Cardiac fibroblast (primary cell): ENCODE data around the gene INPP4A.

ENCODE experiments used
- DNase-seq, 2 donors: peaks; one replicate each; pipeline versions ENCODE4 v3.0.0 to v3.0.0-alpha.2; 2010; ENCODE audit warnings: low read depth in 2 of 2
- H3K4me3 ChIP-seq, 2 donors: replicated peaks in 1 of 2; 1 replicate in 1 of 2; 2 replicates in 1 of 2; pipeline ENCODE4 v1.5.1; 2011; ENCODE audit warnings: low read depth in 2 of 2, low read length in 2 of 2, mild to moderate bottlenecking in 2 of 2, moderate library complexity in 1 of 2
- TF ChIP-seq, protein P1 (sequence below): IDR thresholded peaks from one replicate; pipeline ENCODE4 v1.5.1; 2011; ENCODE audit warnings: low read depth, mild to moderate bottlenecking, low read length, inconsistent platforms

INPP4A gene

DNA sequence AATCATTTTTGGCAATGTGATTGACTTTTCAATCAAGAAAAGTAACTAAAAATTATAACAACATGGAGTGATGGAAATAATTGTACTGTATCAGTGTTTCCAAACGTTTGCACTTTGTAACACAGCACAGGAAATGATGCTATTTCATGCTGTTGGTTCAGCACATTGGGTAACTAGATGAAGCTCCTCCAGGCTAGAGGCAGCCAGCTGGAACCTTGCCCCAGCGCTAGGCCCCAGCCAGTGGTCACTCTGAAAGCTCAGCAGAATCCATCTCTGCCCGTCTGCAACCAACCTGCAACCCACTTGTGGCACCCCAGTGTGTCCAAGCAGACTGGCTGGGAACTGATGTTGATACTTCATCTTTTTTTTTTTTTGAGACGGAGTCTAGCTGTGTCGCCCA lies 179.0 kb downstream of the INPP4A start:
- peak; percentile 67 to 70 for DNase-seq
- TF ChIP-seq, protein P1, sequence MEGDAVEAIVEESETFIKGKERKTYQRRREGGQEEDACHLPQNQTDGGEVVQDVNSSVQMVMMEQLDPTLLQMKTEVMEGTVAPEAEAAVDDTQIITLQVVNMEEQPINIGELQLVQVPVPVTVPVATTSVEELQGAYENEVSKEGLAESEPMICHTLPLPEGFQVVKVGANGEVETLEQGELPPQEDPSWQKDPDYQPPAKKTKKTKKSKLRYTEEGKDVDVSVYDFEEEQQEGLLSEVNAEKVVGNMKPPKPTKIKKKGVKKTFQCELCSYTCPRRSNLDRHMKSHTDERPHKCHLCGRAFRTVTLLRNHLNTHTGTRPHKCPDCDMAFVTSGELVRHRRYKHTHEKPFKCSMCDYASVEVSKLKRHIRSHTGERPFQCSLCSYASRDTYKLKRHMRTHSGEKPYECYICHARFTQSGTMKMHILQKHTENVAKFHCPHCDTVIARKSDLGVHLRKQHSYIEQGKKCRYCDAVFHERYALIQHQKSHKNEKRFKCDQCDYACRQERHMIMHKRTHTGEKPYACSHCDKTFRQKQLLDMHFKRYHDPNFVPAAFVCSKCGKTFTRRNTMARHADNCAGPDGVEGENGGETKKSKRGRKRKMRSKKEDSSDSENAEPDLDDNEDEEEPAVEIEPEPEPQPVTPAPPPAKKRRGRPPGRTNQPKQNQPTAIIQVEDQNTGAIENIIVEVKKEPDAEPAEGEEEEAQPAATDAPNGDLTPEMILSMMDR, result no peak
- no peak overlapping the region for H3K4me3 ChIP-seq

DNA sequence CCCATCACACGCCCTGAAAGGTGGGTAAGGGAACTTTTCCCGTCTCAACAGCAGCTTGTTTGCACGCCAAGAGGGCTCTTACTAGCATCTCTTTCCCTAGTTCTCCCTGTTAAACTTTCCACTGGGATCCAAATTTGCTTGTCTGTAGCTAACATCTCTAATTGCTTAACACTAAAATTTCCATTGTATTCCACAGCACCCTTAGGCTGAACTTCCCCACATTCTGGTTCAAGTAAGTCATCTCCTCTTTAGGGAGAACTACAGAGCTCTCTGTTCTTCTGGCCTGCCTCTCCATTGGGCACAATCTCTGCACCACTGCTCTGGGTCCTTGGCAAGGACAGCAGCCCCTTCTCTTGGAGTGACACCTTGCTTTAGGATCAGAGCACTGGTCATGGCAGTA lies 187.7 kb downstream of the INPP4A start:
- no peak overlapping the region for H3K4me3 ChIP-seq
- DNase-seq, result no peak
- TF ChIP-seq, protein P1, result no peak

DNA sequence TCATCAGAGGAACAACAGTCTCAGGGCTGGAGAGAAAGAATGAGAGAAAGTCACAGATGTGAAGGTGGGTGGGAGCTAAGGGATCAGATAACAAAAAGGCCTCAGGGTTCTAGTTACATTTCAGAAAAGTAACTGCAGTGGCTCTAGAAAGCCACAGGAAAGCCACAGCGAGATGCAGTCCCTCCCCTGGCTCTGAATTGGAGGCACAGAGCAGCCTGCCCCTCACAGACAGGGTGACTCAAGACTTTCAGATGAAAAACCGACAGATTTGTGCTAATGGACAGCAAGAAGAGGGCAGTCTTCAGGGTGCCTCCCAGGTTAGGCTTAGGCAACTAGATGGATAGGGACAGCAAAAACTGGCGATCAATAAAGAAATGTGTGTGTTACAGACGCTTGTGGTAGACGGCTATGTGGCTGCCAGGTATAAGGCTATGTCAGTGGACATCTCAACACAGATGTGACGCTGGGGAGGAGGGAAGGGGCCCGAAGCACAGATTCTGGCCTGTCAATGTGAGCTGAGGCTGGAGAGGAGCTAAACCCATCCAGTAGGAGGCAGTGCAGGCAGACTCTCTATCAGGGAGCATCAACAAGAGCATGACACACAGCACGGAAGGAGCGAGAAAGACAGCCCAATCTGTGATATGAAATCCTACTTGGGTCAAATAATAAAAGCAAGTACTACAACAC lies 189.9 kb downstream of the INPP4A start:
- TF ChIP-seq, protein P1, result peak; percentile 36
- H3K4me3 ChIP-seq, result no peak overlapping the region
- DNase-seq, result peak in 1 of 2 donors; percentile 39

DNA sequence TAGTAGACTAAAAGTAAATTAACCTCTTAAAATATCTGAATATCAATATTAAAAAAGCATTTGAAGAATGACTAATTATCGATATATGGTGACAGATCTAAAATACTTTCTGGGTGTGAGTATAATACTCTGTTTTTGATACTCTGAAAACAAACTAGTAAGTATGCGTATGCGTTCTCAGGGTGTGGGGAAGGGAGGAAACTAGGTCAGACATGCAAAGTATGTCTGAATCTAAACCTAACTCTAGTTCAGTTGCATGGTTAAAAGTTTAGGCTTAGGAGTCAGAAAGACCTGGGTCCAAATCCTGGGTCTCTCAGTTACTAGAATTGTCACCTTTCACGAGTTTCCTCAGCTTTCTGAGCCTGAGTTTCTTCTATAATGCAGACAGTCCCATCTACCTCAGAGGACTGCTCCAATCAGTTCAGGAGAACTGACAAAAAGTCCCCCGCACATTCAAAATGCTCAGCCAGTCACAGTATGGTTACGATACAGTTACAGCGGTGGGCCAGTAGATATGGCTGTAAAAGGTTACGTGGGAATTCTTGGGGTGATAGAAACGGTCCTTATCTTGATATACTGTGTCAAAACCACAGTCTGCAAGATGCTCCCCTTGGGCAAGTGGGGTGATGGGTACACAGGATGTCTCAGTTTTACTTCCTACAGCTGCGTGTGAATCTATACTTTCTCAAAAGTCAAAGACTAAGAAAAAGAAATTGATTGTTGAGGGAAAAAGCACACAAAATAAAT lies 192.9 kb downstream of the INPP4A start:
- no peak overlapping the region for H3K4me3 ChIP-seq
- TF ChIP-seq, protein P1, result no peak
- DNase-seq, result no peak

DNA sequence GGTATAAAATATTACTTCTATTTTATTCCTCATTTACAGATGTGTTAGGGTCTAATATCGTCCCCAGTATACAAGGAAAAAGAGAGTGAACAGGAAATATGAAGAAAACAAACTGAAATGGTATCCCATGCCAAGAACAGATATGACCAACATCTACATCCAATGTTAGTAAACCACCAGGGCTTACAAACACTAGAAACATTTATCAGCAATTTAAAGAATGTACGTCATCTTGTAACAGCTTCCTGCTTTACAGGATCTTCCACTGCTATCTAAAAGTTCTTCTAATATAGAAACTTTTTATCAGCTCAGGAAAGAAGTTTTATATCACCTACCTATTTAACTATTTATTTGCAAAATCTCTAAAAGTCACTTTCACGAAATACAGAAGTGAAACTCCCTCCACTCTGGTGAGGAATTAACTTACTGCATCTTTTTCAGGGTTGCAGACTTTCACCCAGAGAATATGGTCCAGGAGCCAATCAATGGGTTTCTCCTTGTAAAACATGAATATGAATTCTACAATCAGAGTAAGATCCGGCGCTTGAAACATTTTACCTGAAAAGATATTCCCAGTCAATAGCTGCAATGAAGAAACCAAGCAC lies 198.9 kb downstream of the INPP4A start:
- peak; percentile 7 to 33 for DNase-seq

More for the DNA sequence above, 198.9 kb downstream of the INPP4A start:
- TF ChIP-seq, protein P1, result no peak
- H3K4me3 ChIP-seq, result no peak overlapping the region
